LNCAP (cell line): ENCODE measurements around the gene KLF13.

Experiments used
- CTCF ChIP-seq: fragments of 450-650 bp; IDR thresholded peaks from 2 replicates; pipeline ENCODE4 v1.5.1; 2017; ENCODE audit warnings: mild to moderate bottlenecking

Gene KLF13

GRCh38 chr15:31367730-31368344, 41.2 kb downstream of the KLF13 start:
- TF ChIP-seq CTCF: no peak

GRCh38 chr15:31369727-31370126, 43.1 kb downstream of the KLF13 start:
- no peak for TF ChIP-seq CTCF

GRCh38 chr15:31371520-31372240, 45.0 kb downstream of the KLF13 start:
- TF ChIP-seq CTCF: no peak

GRCh38 chr15:31372635-31373091, 46.0 kb downstream of the KLF13 start:
- no peak for TF ChIP-seq CTCF

- TF ChIP-seq CTCF: no peak
Observed at GRCh38 chr15:31373096-31373865, 46.6 kb downstream of the KLF13 start.

GRCh38 chr15:31373970-31374369, 47.3 kb downstream of the KLF13 start:
- no peak for TF ChIP-seq CTCF

- no peak for TF ChIP-seq CTCF
Observed at GRCh38 chr15:31374489-31374888, 47.9 kb downstream of the KLF13 start.
